ENCODE data around the gene SEC16A.

GRCh38 chr9:136531186-136531903, 48.5 kb upstream of the SEC16A start:
- TF ChIP-seq EP300 (IDR thresholded peaks at IDR 0.05) (no peak), CTCF (IDR thresholded peaks at IDR 0.05) (no peak), POLR2A (IDR thresholded peaks at IDR 0.05) (no peak)

All from suprapubic skin (tissue), 3 donors.